GM21576 (cell line): ENCODE results near the gene CDPF1.
"Not testable (repeated sequence)": the region's sequence is repeated elsewhere in the genome, so short reads cannot be mapped to it uniquely, and the experiment has no call there.

Experiments used
- ATAC-seq: cut with Tn5 transposase; IDR thresholded peaks from one replicate; pipeline ENCODE4 v1.9.1; 2021; ENCODE audit warnings: mild to moderate bottlenecking, moderate library complexity; ENCODE audit not compliant: unreplicated experiment

Gene CDPF1

GRCh38 chr22:46281866-46282678 is 32.0 kb upstream of the CDPF1 start:
- ATAC-seq, result no peak

- ATAC-seq, result no peak
Measured at GRCh38 chr22:46280999-46281623, 31.0 kb upstream of the CDPF1 start.

GRCh38 chr22:46280063-46280817 is 30.1 kb upstream of the CDPF1 start:
- no peak for ATAC-seq

DNA sequence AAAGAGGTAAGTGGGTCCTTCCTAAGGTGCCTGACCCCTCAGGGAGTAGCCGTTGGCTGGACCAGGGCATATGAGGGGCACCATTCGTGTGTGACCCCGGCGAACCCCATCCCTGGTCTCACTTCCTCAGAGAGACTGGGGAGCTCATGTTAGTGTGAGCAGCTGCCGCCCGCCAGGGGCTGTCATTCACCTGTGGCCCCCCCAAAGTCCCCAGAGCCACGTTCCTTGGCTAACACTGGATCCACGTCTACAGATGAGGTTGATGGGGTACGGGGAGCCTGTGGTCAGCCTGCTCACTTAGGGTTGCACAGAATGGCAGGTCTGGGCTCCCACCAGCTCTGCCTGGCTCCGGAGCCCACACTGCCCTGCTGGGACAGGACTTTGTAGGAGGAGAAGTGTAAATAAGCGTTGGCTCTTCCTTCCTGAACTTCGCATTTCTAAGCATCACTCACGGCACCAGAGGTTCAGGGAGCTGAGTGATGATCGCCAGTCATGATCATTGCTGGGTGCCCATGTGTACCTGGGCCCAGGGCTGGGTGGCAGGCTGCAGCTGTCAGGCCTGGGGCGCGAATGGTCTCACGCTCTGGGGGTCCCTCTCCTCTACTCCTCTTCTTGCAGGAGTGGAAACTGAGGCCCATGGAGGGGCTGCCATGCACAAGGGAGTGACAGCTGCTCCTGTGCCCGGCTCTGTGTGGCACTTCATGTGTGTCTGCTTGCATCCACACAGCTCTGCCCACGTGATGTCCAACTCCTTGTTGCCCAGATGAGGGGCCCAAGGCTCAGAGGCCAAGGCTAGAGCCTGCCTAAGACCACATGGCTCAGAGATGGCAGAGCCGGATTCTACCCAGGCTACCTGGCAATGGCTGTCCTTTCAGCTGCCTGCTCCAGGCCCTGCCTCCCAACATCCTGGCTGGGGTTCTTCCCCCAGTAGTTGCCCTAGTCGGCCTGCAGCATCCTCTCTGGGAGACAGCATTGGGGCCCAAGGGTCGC is 28.9 kb upstream of the CDPF1 start:
- no peak for ATAC-seq

GRCh38 chr22:46276563-46276962 is 26.5 kb upstream of the CDPF1 start:
- no peak for ATAC-seq

DNA sequence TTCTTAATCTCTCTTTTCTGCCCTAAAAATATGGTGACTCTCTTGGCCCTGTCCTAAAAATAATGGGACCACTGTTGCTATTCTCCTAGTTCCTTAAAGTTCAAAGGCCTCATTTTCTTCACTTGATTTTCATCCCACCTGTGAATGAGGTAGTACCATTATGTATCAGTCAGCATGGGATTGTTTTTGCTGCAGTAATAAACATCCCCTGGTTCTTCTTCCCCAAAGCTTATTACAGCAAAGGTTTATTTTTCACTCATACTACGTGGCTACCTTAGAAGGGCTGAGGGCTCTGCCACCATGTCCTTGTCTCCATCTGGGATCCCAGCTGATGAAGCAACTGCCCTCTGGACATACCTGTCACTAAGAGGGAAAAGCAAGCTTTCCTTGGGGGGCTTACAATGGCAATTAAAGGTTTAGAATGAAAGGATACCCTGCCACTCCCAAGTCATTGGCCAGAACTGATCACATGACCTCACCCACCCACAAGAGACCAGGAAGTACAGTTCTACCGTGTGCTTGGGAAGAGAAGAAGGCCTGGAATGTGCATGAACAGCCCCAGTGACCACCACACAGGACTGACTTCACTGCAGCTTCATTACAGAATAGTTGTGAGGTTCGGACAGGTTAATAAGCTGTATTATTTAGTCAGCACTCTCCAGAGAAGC is 25.5 kb upstream of the CDPF1 start:
- no peak for ATAC-seq

DNA sequence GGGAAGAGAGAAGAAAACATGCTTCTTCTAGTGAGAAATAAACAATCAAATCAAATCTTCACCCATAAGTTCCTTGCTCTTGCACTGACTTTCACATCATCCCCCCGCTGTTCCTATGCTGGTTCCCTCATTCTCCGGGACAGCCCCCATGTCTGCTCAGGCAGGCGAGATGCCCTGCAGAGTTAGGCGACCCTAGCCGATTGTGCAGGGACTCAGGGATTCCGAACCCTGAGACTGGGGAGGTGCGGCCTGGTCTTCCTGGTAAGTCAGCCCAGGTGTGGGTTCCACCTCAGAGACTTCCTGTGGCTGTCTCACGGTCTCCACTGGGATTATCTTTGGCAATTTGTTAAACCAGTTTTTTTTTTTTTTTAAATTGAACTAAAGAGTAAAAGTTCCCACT is 24.3 kb upstream of the CDPF1 start:
- ATAC-seq, result no peak

DNA sequence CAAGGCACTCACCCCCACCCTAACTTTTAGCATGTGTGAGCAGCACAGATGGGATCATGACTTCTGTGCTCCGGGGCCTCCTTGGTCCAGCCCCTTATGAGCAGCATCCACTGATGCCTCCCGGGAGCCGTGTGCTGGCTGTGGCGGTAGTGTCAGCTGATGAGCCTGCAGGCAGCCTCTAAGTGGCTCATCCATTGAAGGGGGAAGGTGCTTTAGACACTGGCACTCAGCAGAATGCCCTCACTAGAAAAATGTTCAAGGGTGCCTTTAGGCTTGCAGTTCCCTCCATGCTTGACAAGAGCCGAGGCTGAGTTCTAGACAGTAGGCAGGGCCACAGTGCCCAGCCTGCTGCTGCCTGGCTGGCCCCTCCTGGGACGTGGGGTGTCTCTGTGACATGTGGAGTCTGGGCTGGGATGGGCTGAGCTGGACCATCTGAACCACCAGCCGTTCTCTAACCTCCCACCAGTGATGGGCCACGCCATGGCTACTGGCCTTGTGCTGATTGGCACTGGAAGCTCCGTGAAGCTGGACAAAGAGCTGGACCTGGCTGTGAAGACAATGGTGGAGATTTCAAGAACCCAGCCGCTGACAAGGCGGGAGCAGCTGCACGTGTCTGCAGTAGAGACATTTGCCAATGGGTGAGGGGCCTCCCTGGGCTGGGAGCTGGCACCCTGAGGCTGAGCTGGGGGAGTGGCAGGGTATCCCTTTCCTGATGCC is 23.5 kb upstream of the CDPF1 start:
- ATAC-seq, result no peak

DNA sequence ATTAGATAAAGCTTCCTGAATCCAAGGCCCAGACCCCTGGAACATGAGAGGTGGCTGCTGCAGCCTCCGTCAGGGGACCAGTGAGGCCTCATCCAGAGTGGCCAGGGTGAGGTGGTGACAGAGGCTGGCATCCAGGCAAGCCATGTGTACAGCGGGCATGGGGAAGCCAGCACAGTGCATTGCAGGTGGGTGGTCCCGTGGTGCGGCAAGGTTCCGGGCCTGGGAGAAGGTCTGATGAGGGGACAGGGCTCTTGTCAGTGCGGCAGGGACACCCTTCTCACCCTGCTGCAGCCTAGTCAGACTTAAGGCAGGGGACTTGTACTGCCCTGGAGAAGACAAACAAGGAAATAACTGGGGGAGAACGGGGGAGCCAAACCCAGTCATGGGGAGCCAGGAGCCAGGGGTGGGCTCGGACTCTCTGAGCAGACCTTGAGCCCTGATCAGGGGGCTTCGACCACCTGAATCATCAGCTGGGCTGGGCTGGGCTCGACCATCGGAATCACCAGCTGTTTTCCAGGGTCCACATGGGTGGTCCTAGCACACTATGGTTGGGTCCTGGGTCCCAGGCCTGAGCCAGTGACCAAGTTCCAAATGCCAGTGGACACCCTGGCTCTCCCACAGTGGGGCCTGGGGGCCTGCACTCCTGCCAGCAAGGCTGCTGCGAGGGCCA is 22.8 kb upstream of the CDPF1 start:
- no peak for ATAC-seq

GRCh38 chr22:46272196-46272595 is 22.1 kb upstream of the CDPF1 start:
- ATAC-seq, result no peak

DNA sequence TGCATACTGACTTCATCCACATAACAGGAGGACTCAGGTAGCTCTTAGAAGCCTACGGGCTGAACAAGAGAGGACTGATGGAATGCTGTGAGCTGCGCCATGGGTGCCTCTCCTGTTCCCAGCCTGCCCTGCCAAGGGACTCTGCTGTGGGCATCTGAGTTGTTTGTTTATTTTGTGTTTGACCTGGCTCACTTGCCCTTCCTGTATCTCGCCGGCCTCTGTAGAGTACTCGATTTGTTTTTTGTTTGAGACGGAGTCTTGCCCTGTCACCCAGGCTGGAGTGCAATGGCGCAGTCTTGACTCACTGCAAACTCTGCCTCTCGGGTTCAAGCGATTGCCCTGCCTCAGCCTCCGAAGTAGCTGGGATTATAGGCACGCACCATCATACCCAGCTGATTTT is 19.5 kb upstream of the CDPF1 start:
- ATAC-seq, result no peak

DNA sequence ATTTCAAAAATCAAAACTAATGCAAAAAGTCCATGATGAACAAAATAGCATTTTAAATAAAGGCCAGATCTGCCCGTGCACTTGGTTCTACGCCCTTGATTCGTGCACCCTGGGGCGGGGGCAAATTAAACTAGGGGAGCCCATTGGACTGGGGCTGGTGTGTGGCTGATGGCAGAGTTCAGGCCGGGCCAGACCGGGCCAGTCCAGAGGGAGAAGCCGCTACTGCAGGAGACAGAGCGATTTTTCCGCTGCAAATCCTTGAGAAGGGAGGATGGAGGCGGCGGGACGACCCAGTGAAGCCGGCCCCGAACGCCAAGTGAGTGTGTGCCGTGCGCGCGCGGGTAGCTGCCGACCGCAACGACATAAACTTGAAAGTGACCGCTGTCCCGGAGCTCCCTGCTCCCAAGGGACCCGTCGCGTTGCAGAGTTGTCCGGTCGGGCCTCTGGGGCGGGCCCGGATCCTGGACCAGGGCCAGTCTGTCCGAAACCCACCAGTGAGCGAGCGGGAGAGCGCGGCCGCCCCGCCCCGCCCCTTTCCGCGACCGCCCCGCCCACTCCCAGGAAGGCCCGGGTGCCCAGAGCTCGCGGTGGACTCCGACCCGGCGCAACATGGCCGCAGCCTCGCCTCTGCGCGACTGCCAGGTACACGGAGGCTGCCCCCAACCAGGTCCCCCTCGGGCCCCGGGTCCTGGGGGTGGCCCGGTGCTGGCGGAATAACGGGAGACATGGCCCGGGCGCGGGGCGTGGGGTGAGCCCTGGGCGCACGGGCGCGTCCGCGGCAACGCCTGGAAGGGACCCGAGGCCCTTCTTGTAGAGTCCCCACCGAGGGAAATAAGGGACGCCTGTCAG is 17.6 kb upstream of the CDPF1 start, which contains the start of gene TTC38:
Gene TTC38, plus strand, starts transcription at position 578 of the 849 bp plus-strand sequence. Its CDS starts 32 bp downstream, at position 610.
- peak; percentile 49 for ATAC-seq

DNA sequence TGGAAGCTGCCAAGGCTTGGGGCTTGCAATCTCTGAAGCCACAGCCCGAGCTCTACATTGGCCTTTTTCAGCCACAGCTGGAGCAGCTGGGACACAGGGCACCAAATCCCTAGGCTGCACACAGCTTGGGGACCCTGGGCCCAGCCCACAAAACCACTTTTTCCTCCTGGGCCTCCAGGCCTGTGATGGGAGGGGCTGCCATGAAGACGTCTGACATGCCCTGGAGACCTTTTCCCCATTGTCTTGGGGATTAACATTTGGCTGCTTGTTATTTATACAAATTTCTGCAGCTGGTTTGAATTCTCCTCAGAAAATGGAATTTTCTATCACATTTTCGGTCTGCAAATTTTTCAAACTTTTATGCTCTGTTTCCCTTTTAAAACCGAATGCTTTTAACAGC is 15.5 kb upstream of the CDPF1 start:
- not testable (repeated sequence) for ATAC-seq

GRCh38 chr22:46264520-46264919 is 14.4 kb upstream of the CDPF1 start:
- ATAC-seq, result not testable (repeated sequence)

- no peak for ATAC-seq
Measured at GRCh38 chr22:46263216-46263590, 13.1 kb upstream of the CDPF1 start, which contains the start of gene PKDREJ. Gene PKDREJ (minus strand): TSS chr22:46263343. CDS start chr22:46263322, 21 bp downstream.

DNA sequence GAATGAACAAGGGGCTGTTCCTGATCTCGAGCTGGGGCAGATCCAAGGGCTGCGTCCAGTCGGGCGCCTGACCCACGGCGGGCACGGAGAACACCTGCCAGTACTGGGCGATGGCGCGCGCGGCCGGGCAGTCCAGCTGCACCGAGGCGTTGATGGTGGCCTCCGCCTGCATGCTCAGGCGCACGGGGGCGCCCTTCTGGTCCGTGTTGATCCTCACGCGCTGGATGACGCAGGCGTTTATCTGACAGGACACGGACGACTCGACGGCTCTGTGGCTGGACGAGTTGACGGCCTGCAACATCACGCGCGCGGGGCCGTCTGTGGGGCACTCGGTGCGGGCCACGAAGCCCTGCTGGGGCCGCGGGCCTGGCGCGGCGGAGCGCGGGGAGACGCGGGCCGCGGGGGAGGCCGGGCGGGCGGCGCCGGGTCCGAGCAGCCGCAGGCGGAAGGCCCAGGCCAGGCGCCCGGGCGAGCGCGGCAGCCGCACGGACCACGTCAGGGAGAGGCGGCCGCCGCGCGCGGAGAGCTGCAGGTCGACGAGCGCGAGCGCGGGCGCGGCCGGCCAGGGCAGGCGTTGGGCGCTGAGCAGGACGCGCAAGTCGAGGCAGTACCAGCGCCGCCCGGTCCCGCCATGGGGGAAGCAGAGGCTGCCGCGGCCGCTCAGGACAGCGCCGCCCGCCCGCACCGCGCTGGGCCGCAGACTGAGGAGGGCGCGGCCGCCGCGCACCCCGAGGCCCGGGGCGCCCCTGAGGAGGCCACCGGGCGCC is 12.5 kb upstream of the CDPF1 start:
- no peak for ATAC-seq

DNA sequence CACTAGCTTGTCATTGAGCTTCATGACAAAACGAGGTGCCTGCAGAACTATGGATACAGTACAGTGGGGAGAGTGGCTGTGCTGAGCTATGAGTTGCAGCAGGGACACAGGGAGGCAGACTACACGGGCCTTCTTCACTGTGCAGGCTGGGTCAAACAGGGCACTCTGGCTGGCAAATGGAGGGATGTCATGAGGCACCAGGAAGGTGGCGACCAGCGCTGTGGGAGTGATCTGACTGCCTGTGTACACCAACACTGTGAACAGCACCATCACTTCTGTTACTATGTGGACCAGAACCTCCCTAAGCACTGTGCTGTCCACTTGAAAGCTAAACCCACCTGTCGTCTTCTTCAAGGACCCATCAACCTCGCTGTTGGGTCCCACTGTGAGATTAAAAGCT is 9.9 kb upstream of the CDPF1 start:
- ATAC-seq, result no peak
